ENCODE data around the gene GUCY2D.

DNA sequence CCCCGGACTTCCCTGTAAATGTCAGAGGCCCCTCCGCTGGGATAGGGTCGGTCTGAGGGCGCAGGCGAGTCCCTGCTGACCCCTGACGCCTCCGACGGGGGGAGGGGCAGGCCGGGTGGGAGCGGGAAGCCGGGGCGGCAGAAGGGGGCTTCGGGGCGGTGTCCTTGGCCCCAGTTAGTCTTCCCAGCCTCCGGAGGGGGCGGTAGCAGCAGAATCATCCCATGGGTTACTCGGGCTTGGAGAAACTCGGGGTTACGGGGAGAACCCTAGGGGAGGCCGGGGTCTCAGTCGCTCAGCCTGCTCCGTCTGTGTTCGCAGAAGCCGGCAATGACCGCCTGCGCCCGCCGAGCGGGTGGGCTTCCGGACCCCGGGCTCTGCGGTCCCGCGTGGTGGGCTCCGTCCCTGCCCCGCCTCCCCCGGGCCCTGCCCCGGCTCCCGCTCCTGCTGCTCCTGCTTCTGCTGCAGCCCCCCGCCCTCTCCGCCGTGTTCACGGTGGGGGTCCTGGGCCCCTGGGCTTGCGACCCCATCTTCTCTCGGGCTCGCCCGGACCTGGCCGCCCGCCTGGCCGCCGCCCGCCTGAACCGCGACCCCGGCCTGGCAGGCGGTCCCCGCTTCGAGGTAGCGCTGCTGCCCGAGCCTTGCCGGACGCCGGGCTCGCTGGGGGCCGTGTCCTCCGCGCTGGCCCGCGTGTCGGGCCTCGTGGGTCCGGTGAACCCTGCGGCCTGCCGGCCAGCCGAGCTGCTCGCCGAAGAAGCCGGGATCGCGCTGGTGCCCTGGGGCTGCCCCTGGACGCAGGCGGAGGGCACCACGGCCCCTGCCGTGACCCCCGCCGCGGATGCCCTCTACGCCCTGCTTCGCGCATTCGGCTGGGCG, 542 bp downstream of the GUCY2D start:
- peak; percentile 13 for TF ChIP-seq EZH2 (IDR thresholded peaks at IDR 0.05; ENCODE audit: low read depth, unreplicated experiment)
- TF ChIP-seq CTCF (conservative IDR thresholded peaks at IDR 0.05; ENCODE audit: low read depth in 2 of 2), result no peak; a peak in 1 of 4 replicates

Measured in GM23338 (cell line).